GM10266 (cell line): ENCODE results near the gene GPI.

Experiments used
- DNase-seq: peaks from one replicate; pipeline ENCODE4 v3.0.0; 2012; ENCODE audit errors: extremely low spot score
- CTCF ChIP-seq: IDR thresholded peaks from 2 replicates; pipeline ENCODE4 v1.5.1; 2012; ENCODE audit warnings: mild to moderate bottlenecking, low read depth; ENCODE audit not compliant: control insufficient read depth, insufficient read depth; ENCODE audit errors: missing control alignments

GPI gene

GRCh38 chr19:34364830-34365462, at the start of gene GPI:
Gene GPI, plus strand, starts transcription at chr19:34365196. Its CDS starts 71 bp downstream, at chr19:34365267.
- TF ChIP-seq CTCF: no peak
- peak; percentile 92 for DNase-seq

- no peak for DNase-seq
- TF ChIP-seq CTCF: no peak
Measured at GRCh38 chr19:34316247-34316646, 48.7 kb upstream of the GPI start.

- DNase-seq: no peak
- no peak for TF ChIP-seq CTCF
Measured at GRCh38 chr19:34316741-34317301, 48.2 kb upstream of the GPI start.

- no peak for TF ChIP-seq CTCF
- DNase-seq: no peak
Measured at GRCh38 chr19:34317311-34317927, 47.6 kb upstream of the GPI start.

GRCh38 chr19:34319230-34319585, 45.8 kb upstream of the GPI start:
- DNase-seq: no peak
- no peak for TF ChIP-seq CTCF

- no peak for DNase-seq
- TF ChIP-seq CTCF: no peak
Measured at GRCh38 chr19:34319785-34320184, 45.2 kb upstream of the GPI start.

- no peak for DNase-seq
- TF ChIP-seq CTCF: no peak
Measured at GRCh38 chr19:34320277-34320676, 44.7 kb upstream of the GPI start.
